Naive thymus-derived CD4-positive, alpha-beta T cell (primary cell): ENCODE measurements around the gene BIN2. TPM values are rescaled to one million over a fixed set of nuclear protein-coding genes. Genes with fewer than 3 reads are reported as not detected.

ENCODE experiments used
- ATAC-seq: fragments of 150-1000 bp; cut with Tn5 transposase; 2 replicates; pipeline ENCODE4 v1.10.0; 2021; ENCODE audit warnings: mild to moderate bottlenecking, moderate library complexity
- CTCF ChIA-PET: fragments of 350-600 bp; sonication (Branson Sonifier 250); formaldehyde crosslinking; loops from one replicate; lab custom pipeline; 2021; ENCODE audit warnings: antibody characterized with exemption; lab: Charles Lee
- POLR2A ChIA-PET: fragments of 350-600 bp; sonication (Branson Sonifier 250); formaldehyde crosslinking; loops from one replicate; lab custom pipeline; 2021; ENCODE audit warnings: antibody characterized with exemption, inconsistent platforms; lab: Charles Lee
- DNase-seq, 9 donors: peaks; one replicate each; pipeline versions ENCODE4 v3.0.0 to v3.0.0-alpha.2; 2020 to 2022; ENCODE audit warnings: mixed read lengths in 1 of 9
- H3K27ac ChIP-seq: one replicate; pipeline ENCODE4 v1.7.0; 2013; ENCODE audit warnings: mild to moderate bottlenecking, low read depth, low read length, moderate library complexity
- H3K27me3 ChIP-seq, 2 donors: one replicate each; pipeline ENCODE4 v1.7.0; 2013; ENCODE audit warnings: low read length in 2 of 2, mild to moderate bottlenecking in 2 of 2, moderate library complexity in 2 of 2; ENCODE audit not compliant: control insufficient read depth in 2 of 2, insufficient read depth in 2 of 2
- H3K36me3 ChIP-seq, 3 experiments: 1 replicate in 2 of 3; 2 replicates in 1 of 3; pipeline ENCODE4 v1.7.0; 2013; ENCODE audit warnings: low read length in 3 of 3, mild to moderate bottlenecking in 3 of 3, moderate library complexity in 1 of 3; ENCODE audit not compliant: insufficient read depth in 3 of 3, control insufficient read depth in 2 of 3
- H3K4me1 ChIP-seq, 2 donors: one replicate each; pipeline ENCODE4 v1.7.0; 2013; ENCODE audit warnings: low read length in 2 of 2, mild to moderate bottlenecking in 2 of 2, moderate library complexity in 1 of 2; ENCODE audit not compliant: control insufficient read depth in 2 of 2, insufficient read depth in 2 of 2
- H3K4me3 ChIP-seq: 2 replicates; pipeline ENCODE4 v1.7.0; 2013; ENCODE audit warnings: mild to moderate bottlenecking, low read length
- H3K9me3 ChIP-seq, 3 experiments: 1 replicate in 2 of 3; 2 replicates in 1 of 3; pipeline ENCODE4 v1.7.0; 2013; ENCODE audit warnings: low read length in 3 of 3; ENCODE audit not compliant: control insufficient read depth in 2 of 3
- H3K27ac Mint-ChIP-seq, 9 donors: one replicate each; pipeline ENCODE4 v1.8.0; 2020 to 2022; ENCODE audit warnings: mixed read lengths in 9 of 9, mild to moderate bottlenecking in 8 of 9, moderate library complexity in 5 of 9, inconsistent platforms in 2 of 9
- H3K27me3 Mint-ChIP-seq, 5 donors: one replicate each; pipeline ENCODE4 v1.8.0; 2021 to 2022; ENCODE audit warnings: mixed read lengths in 5 of 5, mild to moderate bottlenecking in 1 of 5
- H3K36me3 Mint-ChIP-seq, 5 donors: one replicate each; pipeline ENCODE4 v1.8.0; 2020 to 2022; ENCODE audit warnings: mixed read lengths in 5 of 5, mild to moderate bottlenecking in 3 of 5, inconsistent platforms in 1 of 5
- H3K4me1 Mint-ChIP-seq, 7 donors: one replicate each; pipeline ENCODE4 v1.8.0; 2020 to 2022; ENCODE audit warnings: mixed read lengths in 7 of 7, mild to moderate bottlenecking in 3 of 7, inconsistent platforms in 1 of 7
- H3K4me3 Mint-ChIP-seq, 10 donors: one replicate each; pipeline ENCODE4 v1.8.0; 2020 to 2022; ENCODE audit warnings: mild to moderate bottlenecking in 10 of 10, mixed read lengths in 10 of 10, moderate library complexity in 6 of 10, inconsistent platforms in 2 of 10
- H3K9me3 Mint-ChIP-seq, 11 donors: one replicate each; pipeline ENCODE4 v1.8.0; 2020 to 2022; ENCODE audit warnings: mixed read lengths in 11 of 11, mild to moderate bottlenecking in 4 of 11, inconsistent platforms in 1 of 11, moderate library complexity in 1 of 11
- intact Hi-C, 2 donors: fragments of 100-400 bp; cut with micrococcal nuclease; formaldehyde crosslinking; loops; one replicate each; pipeline ENCODE4 v1.15.1; 2023
- polyA plus RNA-seq, 2 donors: library from polyadenylated mRNA; unstranded; fragments of 300-500 nt; fragmentation: Illumina TruSeq; gene quantifications; one replicate each; pipeline ENCODE4 v1.2.3, GENCODE V29; 2021
- total RNA-seq, 6 experiments: library from RNA in 5 of 6; stranded (reverse) in 5 of 6; gene quantifications; 1 replicate in 5 of 6; 2 replicates in 1 of 6; pipeline ENCODE4 v1.2.3 and lab custom pipeline; 2021 to 2026

BIN2 gene
- total and polyA plus RNA-seq, 7 experiments from 2014 or later: 159 to 290 (median 249) TPM

DNA sequence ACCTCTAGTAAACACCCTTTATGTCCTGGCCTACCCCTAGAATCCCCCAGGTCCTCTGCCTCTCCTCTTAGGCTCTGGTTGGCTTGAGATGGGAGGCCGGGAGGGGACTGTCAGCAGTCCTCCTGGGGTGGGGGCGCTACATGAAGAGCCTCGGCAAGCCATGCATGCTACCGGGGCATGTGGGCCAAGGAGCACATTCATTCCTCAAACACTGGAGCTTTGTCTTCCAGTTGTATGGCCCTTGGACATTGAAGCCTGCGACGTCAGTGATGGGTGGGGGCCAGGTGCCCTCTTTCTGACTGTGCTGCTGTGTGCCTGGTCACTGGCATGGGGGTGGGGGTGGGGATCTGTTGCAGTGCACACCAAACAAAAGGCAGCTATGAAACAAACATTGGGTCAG, 38.3 kb upstream of the BIN2 start:
- Histone ChIP-seq H3K4me3 (no peak overlapping the region), H3K9me3 (no peaks in the 10 kb centered on the region), H3K27me3 (no peaks in the 10 kb centered on the region), H3K4me1 (peaks cover 0 to 1% of the 10 kb centered on the region in 2 donors), H3K27ac (no peak overlapping the region), H3K36me3 (peaks cover 0 to 37% (median 0%) of the 10 kb centered on the region in 3 experiments)
- Mint-ChIP-seq H3K4me3 (no peak overlapping the region), H3K27ac (no peak overlapping the region), H3K27me3 (no peaks in the 10 kb centered on the region), H3K4me1 (peaks cover 0 to 20% (median 8%) of the 10 kb centered on the region in 7 donors), H3K36me3 (peaks cover 10 to 56% (median 13%) of the 10 kb centered on the region in 5 donors), H3K9me3 (no peaks in the 10 kb centered on the region)
- POLR2A ChIA-PET: interaction anchor here (0.8 to 1.5 kb wide), 4 partner anchors 11 to 37 kb away, joined by 3 to 4 read pairs (median 3); no protein-coding TSS in a partner anchor
- no peak for DNase-seq
- intact Hi-C loops: no loop called here
- CTCF ChIA-PET: interaction anchor here (0.9 kb wide), 1 partner anchor 537 kb away, joined by 6 read pairs; no protein-coding TSS in a partner anchor
- ATAC-seq: no peak

GRCh38 chr12:51361161-51362016, 37.4 kb upstream of the BIN2 start:
- H3K4me1 Mint-ChIP-seq: peaks cover 0 to 18% (median 8%) of the 10 kb centered on the region in 7 donors
- H3K27ac ChIP-seq: no peak overlapping the region
- H3K27me3 ChIP-seq: no peaks in the 10 kb centered on the region
- H3K4me3 Mint-ChIP-seq: no peak overlapping the region
- peaks cover 0 to 41% (median 0%) of the 10 kb centered on the region in 3 experiments for H3K36me3 ChIP-seq
- ATAC-seq (no peak), DNase-seq (no peak)
- no peaks in the 10 kb centered on the region for H3K9me3 ChIP-seq
- ChIA-PET CTCF (interaction anchor here (0.9 to 1.6 kb wide), 3 partner anchors 10 to 536 kb away, joined by 3 to 6 read pairs (median 5); no protein-coding TSS in a partner anchor), POLR2A (interaction anchor here (0.6 to 1.5 kb wide), 3 partner anchors 20 to 29 kb away, joined by 3 to 4 read pairs (median 3); no protein-coding TSS in a partner anchor)
- H3K36me3 Mint-ChIP-seq: peaks cover 13 to 61% (median 16%) of the 10 kb centered on the region in 5 donors
- no peaks in the 10 kb centered on the region for H3K27me3 Mint-ChIP-seq
- intact Hi-C loops: no loop called here
- H3K27ac Mint-ChIP-seq: peak overlapping the region in 3 of 9 donors; percentile 1 to 45 (median 25)
- H3K4me1 ChIP-seq: no peaks in the 10 kb centered on the region
- H3K9me3 Mint-ChIP-seq: peaks cover 0 to 2% (median 0%) of the 10 kb centered on the region in 11 donors
- H3K4me3 ChIP-seq: no peak overlapping the region

DNA sequence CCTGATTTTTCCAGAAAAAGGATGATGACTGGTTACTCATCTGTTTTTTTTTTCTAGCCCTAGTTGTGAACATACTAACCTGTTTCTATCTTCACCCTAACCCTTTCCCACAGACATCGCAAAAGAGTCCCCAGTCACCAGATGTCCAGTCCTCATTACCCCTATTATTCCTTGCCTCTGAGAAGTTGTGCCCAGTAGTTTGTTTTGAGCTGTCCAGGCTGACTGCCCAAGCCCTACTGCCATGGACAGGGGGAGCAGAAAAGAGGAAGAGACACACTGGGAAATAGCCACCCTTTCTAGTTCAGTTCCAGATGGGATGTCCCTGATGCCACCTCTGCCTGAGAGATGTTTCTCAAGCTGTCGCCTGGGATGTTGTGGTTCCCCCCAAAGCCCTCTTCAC, 36.3 kb upstream of the BIN2 start:
- Histone ChIP-seq H3K4me3 (no peak overlapping the region), H3K27me3 (no peaks in the 10 kb centered on the region), H3K9me3 (no peaks in the 10 kb centered on the region), H3K4me1 (no peaks in the 10 kb centered on the region), H3K27ac (no peak overlapping the region), H3K36me3 (peaks cover 0 to 41% (median 0%) of the 10 kb centered on the region in 3 experiments)
- H3K27ac Mint-ChIP-seq: peak overlapping the region in 1 of 9 donors; percentile 5
- peaks cover 0 to 2% (median 0%) of the 10 kb centered on the region in 11 donors for H3K9me3 Mint-ChIP-seq
- peaks cover 0 to 14% (median 4%) of the 10 kb centered on the region in 7 donors for H3K4me1 Mint-ChIP-seq
- no peak overlapping the region for H3K4me3 Mint-ChIP-seq
- DNase-seq (no peak), ATAC-seq (no peak)
- no peaks in the 10 kb centered on the region for H3K27me3 Mint-ChIP-seq
- peaks cover 13 to 61% (median 16%) of the 10 kb centered on the region in 5 donors for H3K36me3 Mint-ChIP-seq
- intact Hi-C loops: no loop called here
- ChIA-PET POLR2A (interaction anchor here (0.6 to 0.8 kb wide), 3 partner anchors 19 to 338 kb away, joined by 3 to 7 read pairs (median 6); no protein-coding TSS in a partner anchor), CTCF (interaction anchor here (1.3 to 1.6 kb wide), 2 partner anchors 9 to 18 kb away, joined by 3 to 5 read pairs; no protein-coding TSS in a partner anchor)

GRCh38 chr12:51359851-51360250, 35.9 kb upstream of the BIN2 start:
- H3K27ac Mint-ChIP-seq: peak overlapping the region in 1 of 9 donors; percentile 5
- CTCF ChIA-PET: no interaction called here
- peaks cover 0 to 2% (median 0%) of the 10 kb centered on the region in 11 donors for H3K9me3 Mint-ChIP-seq
- no peak overlapping the region for H3K4me3 Mint-ChIP-seq
- intact Hi-C loops: no loop called here
- Histone ChIP-seq H3K36me3 (peaks cover 0 to 43% (median 0%) of the 10 kb centered on the region in 3 experiments), H3K4me3 (no peak overlapping the region), H3K27ac (no peak overlapping the region), H3K9me3 (no peaks in the 10 kb centered on the region), H3K4me1 (no peaks in the 10 kb centered on the region), H3K27me3 (no peaks in the 10 kb centered on the region)
- ATAC-seq: no peak
- peaks cover 0 to 14% (median 5%) of the 10 kb centered on the region in 7 donors for H3K4me1 Mint-ChIP-seq
- no peaks in the 10 kb centered on the region for H3K27me3 Mint-ChIP-seq
- POLR2A ChIA-PET: interaction anchor here (0.8 kb wide), 1 partner anchor 25 kb away, joined by 7 read pairs; no protein-coding TSS in a partner anchor
- H3K36me3 Mint-ChIP-seq: peaks cover 13 to 61% (median 19%) of the 10 kb centered on the region in 5 donors
- DNase-seq: no peak

- ATAC-seq: no peak
- DNase-seq: no peak
- H3K36me3 ChIP-seq: peaks cover 0 to 56% (median 0%) of the 10 kb centered on the region in 3 experiments
- H3K36me3 Mint-ChIP-seq: peaks cover 11 to 65% (median 19%) of the 10 kb centered on the region in 5 donors
- CTCF ChIA-PET: no interaction called here
- H3K9me3 ChIP-seq: no peaks in the 10 kb centered on the region
- intact Hi-C loops: no loop called here
- no peaks in the 10 kb centered on the region for H3K4me1 ChIP-seq
- POLR2A ChIA-PET: no interaction called here
- H3K27ac Mint-ChIP-seq: peak overlapping the region in 1 of 9 donors; percentile 30
- H3K4me1 Mint-ChIP-seq: peaks cover 0 to 10% (median 4%) of the 10 kb centered on the region in 7 donors
- H3K27me3 ChIP-seq: no peaks in the 10 kb centered on the region
- no peaks in the 10 kb centered on the region for H3K27me3 Mint-ChIP-seq
- no peak overlapping the region for H3K4me3 ChIP-seq
- H3K9me3 Mint-ChIP-seq: peaks cover 0 to 2% (median 0%) of the 10 kb centered on the region in 11 donors
- no peak overlapping the region for H3K27ac ChIP-seq
- no peak overlapping the region for H3K4me3 Mint-ChIP-seq
These were observed 34.5 kb upstream of the BIN2 start for GRCh38 chr12:51358496-51358895.

DNA sequence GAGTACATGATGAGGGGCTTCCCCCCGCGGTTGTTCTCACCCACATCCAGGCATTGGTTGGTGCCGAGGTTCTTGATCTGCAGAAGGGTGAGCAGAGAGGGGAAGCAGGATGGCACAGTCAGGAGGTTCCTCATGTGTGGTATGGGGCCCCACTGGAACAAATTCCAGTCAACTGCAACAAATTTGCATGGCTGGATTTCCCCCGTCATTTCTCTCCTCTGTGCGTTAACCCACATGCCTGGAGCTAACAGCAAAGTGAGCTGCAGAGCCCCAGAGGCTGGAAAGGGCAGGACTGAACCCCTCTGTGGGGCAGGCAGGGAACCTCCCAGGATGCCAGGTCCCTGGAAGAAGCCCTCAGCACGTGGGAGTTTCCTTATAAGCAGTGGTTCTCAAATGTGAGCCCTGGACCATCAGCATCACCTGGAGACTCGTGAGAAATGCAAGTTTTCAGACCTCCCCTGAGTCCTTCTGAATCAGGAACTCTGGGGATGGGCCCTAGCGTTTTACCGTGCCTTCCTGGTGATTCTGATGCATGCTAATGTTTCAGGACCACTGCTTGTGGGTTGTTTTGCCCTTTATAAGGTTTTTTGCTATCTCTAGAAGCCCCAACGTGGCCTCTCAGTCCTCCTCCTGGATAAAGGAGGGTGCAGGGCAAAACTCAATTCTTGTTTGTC, 33.5 kb upstream of the BIN2 start:
- Histone ChIP-seq H3K4me3 (no peak overlapping the region), H3K36me3 (peaks cover 0 to 54% (median 0%) of the 10 kb centered on the region in 3 experiments), H3K27ac (no peak overlapping the region), H3K9me3 (no peaks in the 10 kb centered on the region), H3K27me3 (no peaks in the 10 kb centered on the region), H3K4me1 (no peaks in the 10 kb centered on the region)
- POLR2A ChIA-PET: no interaction called here
- no peak overlapping the region for H3K4me3 Mint-ChIP-seq
- no peaks in the 10 kb centered on the region for H3K27me3 Mint-ChIP-seq
- intact Hi-C loops: no loop called here
- H3K36me3 Mint-ChIP-seq: peaks cover 11 to 58% (median 16%) of the 10 kb centered on the region in 5 donors
- peaks cover 0 to 2% (median 0%) of the 10 kb centered on the region in 11 donors for H3K9me3 Mint-ChIP-seq
- peak overlapping the region in 1 of 9 donors; percentile 27 for H3K27ac Mint-ChIP-seq
- CTCF ChIA-PET: no interaction called here
- ATAC-seq (peak; percentile 53), DNase-seq (no peak)
- peaks cover 0 to 9% (median 4%) of the 10 kb centered on the region in 7 donors for H3K4me1 Mint-ChIP-seq
